HG03460 (cell line): Measurements from ENCODE around the gene TAC4.

Experiments
- ATAC-seq: cut with Tn5 transposase; IDR thresholded peaks from one replicate; pipeline ENCODE4 v1.9.1; 2021; ENCODE audit not compliant: unreplicated experiment

Gene TAC4

GRCh38 chr17:49815761-49816281, 32.0 kb downstream of the TAC4 start:
- no peak for ATAC-seq

- ATAC-seq: no peak
Measured at GRCh38 chr17:49814781-49815529, 32.9 kb downstream of the TAC4 start.

- no peak for ATAC-seq
Measured at GRCh38 chr17:49809056-49809455, 38.8 kb downstream of the TAC4 start.

GRCh38 chr17:49798738-49799137, 49.1 kb downstream of the TAC4 start:
- ATAC-seq: no peak

GRCh38 chr17:49798182-49798581, 49.7 kb downstream of the TAC4 start:
- no peak for ATAC-seq

- ATAC-seq: no peak
Measured at GRCh38 chr17:49795372-49795771, 52.5 kb downstream of the TAC4 start.

GRCh38 chr17:49793309-49793708, 54.6 kb downstream of the TAC4 start:
- no peak for ATAC-seq

GRCh38 chr17:49789243-49789578, 58.7 kb downstream of the TAC4 start:
- ATAC-seq: no peak

- peak; percentile 89 for ATAC-seq
Measured at GRCh38 chr17:49788478-49789242, 59.2 kb downstream of the TAC4 start, which contains the start of gene KAT7. Gene KAT7, plus strand, starts transcription at chr17:49788681. Its CDS starts 154 bp downstream, at chr17:49788835.
